ENCODE measurements around the gene FLOT2.
"Not testable (repeated sequence)": the region's sequence is repeated elsewhere in the genome, so short reads cannot be mapped to it uniquely, and the experiment has no call there.

FLOT2 gene

GRCh38 chr17:28896884-28897768 lies at the start of gene FLOT2:
Gene FLOT2, minus strand, starts transcription at chr17:28897733. Its CDS starts 159 bp downstream, at chr17:28897574.
- FAIRE-seq (no peak), DNase-seq (ENCODE audit: insufficient read length, low spot score) (peak; percentile 28)

GRCh38 chr17:28946239-28946638 lies 48.7 kb upstream of the FLOT2 start:
- DNase-seq (ENCODE audit: insufficient read length, low spot score) (no peak), FAIRE-seq (no peak)

GRCh38 chr17:28944862-28945741 lies 47.6 kb upstream of the FLOT2 start:
- DNase-seq (ENCODE audit: insufficient read length, low spot score): no peak
- no peak for FAIRE-seq

GRCh38 chr17:28944343-28944742 lies 46.8 kb upstream of the FLOT2 start:
- FAIRE-seq: no peak
- DNase-seq (ENCODE audit: insufficient read length, low spot score): no peak

GRCh38 chr17:28942925-28943324 lies 45.4 kb upstream of the FLOT2 start:
- DNase-seq (ENCODE audit: insufficient read length, low spot score): no peak
- FAIRE-seq: no peak

- FAIRE-seq: no peak
- no peak for DNase-seq (ENCODE audit: insufficient read length, low spot score)
These were observed 43.7 kb upstream of the FLOT2 start for GRCh38 chr17:28941251-28941650.

GRCh38 chr17:28940675-28941074 lies 43.1 kb upstream of the FLOT2 start:
- FAIRE-seq (no peak), DNase-seq (ENCODE audit: insufficient read length, low spot score) (no peak)

- DNase-seq (ENCODE audit: insufficient read length, low spot score) (no peak), FAIRE-seq (no peak)
These were observed 42.6 kb upstream of the FLOT2 start for GRCh38 chr17:28940142-28940541.

- no peak for FAIRE-seq
- no peak for DNase-seq (ENCODE audit: insufficient read length, low spot score)
These were observed 41.0 kb upstream of the FLOT2 start for GRCh38 chr17:28938552-28938951.

GRCh38 chr17:28937044-28937729 lies 39.7 kb upstream of the FLOT2 start:
- FAIRE-seq (no peak), DNase-seq (ENCODE audit: insufficient read length, low spot score) (no peak)

GRCh38 chr17:28935744-28936460 lies 38.4 kb upstream of the FLOT2 start:
- DNase-seq (ENCODE audit: insufficient read length, low spot score) (no peak), FAIRE-seq (no peak)

- not testable (repeated sequence) for DNase-seq (ENCODE audit: insufficient read length, low spot score); FAIRE-seq
These were observed 37.0 kb upstream of the FLOT2 start for GRCh38 chr17:28934508-28934907.

GRCh38 chr17:28929787-28930186 lies 32.3 kb upstream of the FLOT2 start:
- FAIRE-seq (no peak), DNase-seq (ENCODE audit: insufficient read length, low spot score) (no peak)

- FAIRE-seq (no peak), DNase-seq (ENCODE audit: insufficient read length, low spot score) (no peak)
These were observed 30.5 kb upstream of the FLOT2 start for GRCh38 chr17:28928061-28928460.

- no peak for FAIRE-seq
- no peak for DNase-seq (ENCODE audit: insufficient read length, low spot score)
These were observed 29.3 kb upstream of the FLOT2 start for GRCh38 chr17:28926786-28927185.

- DNase-seq (ENCODE audit: insufficient read length, low spot score) (no peak), FAIRE-seq (no peak)
These were observed 28.8 kb upstream of the FLOT2 start for GRCh38 chr17:28926366-28926765.

GRCh38 chr17:28925912-28926365 lies 28.4 kb upstream of the FLOT2 start:
- FAIRE-seq (peak; percentile 21), DNase-seq (ENCODE audit: insufficient read length, low spot score) (peak; percentile 30)

- FAIRE-seq: no peak
- no peak for DNase-seq (ENCODE audit: insufficient read length, low spot score)
These were observed 22.7 kb upstream of the FLOT2 start for GRCh38 chr17:28920201-28920600.

- FAIRE-seq (no peak), DNase-seq (ENCODE audit: insufficient read length, low spot score) (no peak)
These were observed 20.8 kb upstream of the FLOT2 start for GRCh38 chr17:28918295-28918694.

- FAIRE-seq (no peak), DNase-seq (ENCODE audit: insufficient read length, low spot score) (no peak)
These were observed 19.9 kb upstream of the FLOT2 start for GRCh38 chr17:28917465-28917864.
